Measurements from ENCODE around the gene GLOD4. TPM values are rescaled to one million over a fixed set of nuclear protein-coding genes. Genes with fewer than 3 reads are reported as not detected.
A peak's percentile ranks its signal among the peaks of the same experiment; 100 is the strongest.

GLOD4 gene
- polyA plus RNA-seq, 1 donor from 2014 or later = 235 TPM

GRCh38 chr17:752002-752619 is 30.0 kb downstream of the GLOD4 start, which contains the start of gene GEMIN4:
Gene GEMIN4, minus strand, starts transcription at chr17:752264. Its CDS starts 122 bp downstream, at chr17:752142.
- Histone ChIP-seq H3K27ac (ENCODE audit: low read length) (peak within 1 kb of the TSS; percentile 53), H3K27me3 (ENCODE audit: insufficient read depth, low read depth, low read length) (no peaks in the 10 kb centered on the region), H3K9me2 (ENCODE audit: insufficient read depth, low read length) (no peaks in the 10 kb centered on the region), H3K9me3 (ENCODE audit: low read length) (no peaks in the 10 kb centered on the region), H3K4me2 (ENCODE audit: low read length) (peak within 1 kb of the TSS; percentile 88), H3K36me3 (ENCODE audit: insufficient read depth, low read length) (no peaks in the 10 kb centered on the region), H3K9ac (ENCODE audit: low read length) (peak within 1 kb of the TSS; percentile 68), H2AFZ (ENCODE audit: low read depth, low read length) (peak within 1 kb of the TSS; percentile 85), H4K20me1 (ENCODE audit: insufficient read depth) (no peaks in the 10 kb centered on the region), H3F3A (ENCODE audit: insufficient read depth, low read length, poor library complexity, severe bottlenecking) (no peaks in the 10 kb centered on the region), H3K79me2 (replicated peaks; ENCODE audit: insufficient read depth, low read length) (peaks cover 22% of the 10 kb centered on the region), H3K4me3 (ENCODE audit: low read length) (peak within 1 kb of the TSS; percentile 88)
- peak; percentile 22 for TF ChIP-seq EP300 (conservative IDR thresholded peaks at IDR 0.05; ENCODE audit: poor library complexity, severe bottlenecking)
- TF ChIP-seq, protein P1, sequence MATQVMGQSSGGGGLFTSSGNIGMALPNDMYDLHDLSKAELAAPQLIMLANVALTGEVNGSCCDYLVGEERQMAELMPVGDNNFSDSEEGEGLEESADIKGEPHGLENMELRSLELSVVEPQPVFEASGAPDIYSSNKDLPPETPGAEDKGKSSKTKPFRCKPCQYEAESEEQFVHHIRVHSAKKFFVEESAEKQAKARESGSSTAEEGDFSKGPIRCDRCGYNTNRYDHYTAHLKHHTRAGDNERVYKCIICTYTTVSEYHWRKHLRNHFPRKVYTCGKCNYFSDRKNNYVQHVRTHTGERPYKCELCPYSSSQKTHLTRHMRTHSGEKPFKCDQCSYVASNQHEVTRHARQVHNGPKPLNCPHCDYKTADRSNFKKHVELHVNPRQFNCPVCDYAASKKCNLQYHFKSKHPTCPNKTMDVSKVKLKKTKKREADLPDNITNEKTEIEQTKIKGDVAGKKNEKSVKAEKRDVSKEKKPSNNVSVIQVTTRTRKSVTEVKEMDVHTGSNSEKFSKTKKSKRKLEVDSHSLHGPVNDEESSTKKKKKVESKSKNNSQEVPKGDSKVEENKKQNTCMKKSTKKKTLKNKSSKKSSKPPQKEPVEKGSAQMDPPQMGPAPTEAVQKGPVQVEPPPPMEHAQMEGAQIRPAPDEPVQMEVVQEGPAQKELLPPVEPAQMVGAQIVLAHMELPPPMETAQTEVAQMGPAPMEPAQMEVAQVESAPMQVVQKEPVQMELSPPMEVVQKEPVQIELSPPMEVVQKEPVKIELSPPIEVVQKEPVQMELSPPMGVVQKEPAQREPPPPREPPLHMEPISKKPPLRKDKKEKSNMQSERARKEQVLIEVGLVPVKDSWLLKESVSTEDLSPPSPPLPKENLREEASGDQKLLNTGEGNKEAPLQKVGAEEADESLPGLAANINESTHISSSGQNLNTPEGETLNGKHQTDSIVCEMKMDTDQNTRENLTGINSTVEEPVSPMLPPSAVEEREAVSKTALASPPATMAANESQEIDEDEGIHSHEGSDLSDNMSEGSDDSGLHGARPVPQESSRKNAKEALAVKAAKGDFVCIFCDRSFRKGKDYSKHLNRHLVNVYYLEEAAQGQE (IDR thresholded peaks at IDR 0.05; ENCODE audit: borderline replicate concordance) = peak; percentile 36
- peak; percentile 80 for TF ChIP-seq SMC3 (conservative IDR thresholded peaks at IDR 0.05; ENCODE audit: poor library complexity)
- no peak for TF ChIP-seq EZH2 (IDR thresholded peaks at IDR 0.05; ENCODE audit: borderline replicate concordance, insufficient read depth, low read length, poor library complexity, severe bottlenecking)
- TF ChIP-seq RAD21 (conservative IDR thresholded peaks at IDR 0.05) = peak; percentile 66
- TF ChIP-seq TAF1 (IDR thresholded peaks at IDR 0.05; ENCODE audit: low read depth) = no peak
- TF ChIP-seq MXI1 (conservative IDR thresholded peaks at IDR 0.05; ENCODE audit: poor library complexity, severe bottlenecking) = peak; percentile 94
- TF ChIP-seq POLR2AphosphoS5 (IDR thresholded peaks at IDR 0.05) = peak; percentile 80
- TF ChIP-seq, protein P2, sequence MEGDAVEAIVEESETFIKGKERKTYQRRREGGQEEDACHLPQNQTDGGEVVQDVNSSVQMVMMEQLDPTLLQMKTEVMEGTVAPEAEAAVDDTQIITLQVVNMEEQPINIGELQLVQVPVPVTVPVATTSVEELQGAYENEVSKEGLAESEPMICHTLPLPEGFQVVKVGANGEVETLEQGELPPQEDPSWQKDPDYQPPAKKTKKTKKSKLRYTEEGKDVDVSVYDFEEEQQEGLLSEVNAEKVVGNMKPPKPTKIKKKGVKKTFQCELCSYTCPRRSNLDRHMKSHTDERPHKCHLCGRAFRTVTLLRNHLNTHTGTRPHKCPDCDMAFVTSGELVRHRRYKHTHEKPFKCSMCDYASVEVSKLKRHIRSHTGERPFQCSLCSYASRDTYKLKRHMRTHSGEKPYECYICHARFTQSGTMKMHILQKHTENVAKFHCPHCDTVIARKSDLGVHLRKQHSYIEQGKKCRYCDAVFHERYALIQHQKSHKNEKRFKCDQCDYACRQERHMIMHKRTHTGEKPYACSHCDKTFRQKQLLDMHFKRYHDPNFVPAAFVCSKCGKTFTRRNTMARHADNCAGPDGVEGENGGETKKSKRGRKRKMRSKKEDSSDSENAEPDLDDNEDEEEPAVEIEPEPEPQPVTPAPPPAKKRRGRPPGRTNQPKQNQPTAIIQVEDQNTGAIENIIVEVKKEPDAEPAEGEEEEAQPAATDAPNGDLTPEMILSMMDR (IDR thresholded peaks at IDR 0.05; ENCODE audit: poor library complexity, severe bottlenecking) = peak; percentile 99

DNA sequence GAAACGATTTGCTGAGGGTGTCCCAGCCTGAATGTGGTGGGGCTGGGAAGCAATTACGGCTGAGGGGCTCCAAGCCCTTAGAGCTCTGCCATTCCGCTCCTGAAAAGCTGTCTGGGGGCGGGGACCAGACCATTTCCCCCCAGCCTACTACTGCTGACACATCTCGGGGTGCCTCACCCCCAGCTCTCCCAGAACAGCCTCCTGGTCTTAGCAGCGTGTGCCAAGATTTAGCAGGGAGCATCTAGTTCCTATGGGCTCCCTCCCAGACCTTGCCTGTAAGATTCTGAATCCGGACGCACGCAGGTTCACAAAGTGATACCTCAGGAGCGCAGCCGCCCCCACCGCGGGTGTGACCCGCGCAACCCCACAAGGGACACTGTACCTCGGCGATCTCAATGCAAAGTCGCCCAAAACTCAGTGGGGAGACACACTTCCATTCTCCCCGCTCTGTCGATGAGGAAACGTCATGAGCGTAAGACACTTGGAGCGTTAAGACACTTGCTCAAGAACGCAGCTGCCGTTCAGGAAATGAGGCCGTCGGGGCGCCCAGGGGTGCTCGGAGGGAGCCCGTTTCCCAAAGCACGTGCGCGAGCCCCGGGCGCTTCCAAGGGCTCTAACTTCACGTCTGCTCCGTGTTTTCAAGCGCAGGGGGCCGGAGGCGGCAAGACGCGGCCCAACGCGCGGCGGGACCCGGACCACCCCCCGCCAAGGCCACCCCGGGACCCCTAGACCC is 30.6 kb downstream of the GLOD4 start:
- Histone ChIP-seq H3K79me2 (replicated peaks; ENCODE audit: insufficient read depth, low read length) (peaks cover 22% of the 10 kb centered on the region), H2AFZ (ENCODE audit: low read depth, low read length) (peak overlapping the region; percentile 14), H3K27ac (ENCODE audit: low read length) (no peak overlapping the region)

More for the DNA sequence above, 30.6 kb downstream of the GLOD4 start:
- peak overlapping the region; percentile 88 for H3K4me3 ChIP-seq (ENCODE audit: low read length)
- no peaks in the 10 kb centered on the region for H4K20me1 ChIP-seq (ENCODE audit: insufficient read depth)
- H3K9me2 ChIP-seq (ENCODE audit: insufficient read depth, low read length) = no peaks in the 10 kb centered on the region
- peak overlapping the region; percentile 88 for H3K4me2 ChIP-seq (ENCODE audit: low read length)
- peak overlapping the region; percentile 68 for H3K9ac ChIP-seq (ENCODE audit: low read length)
- H3K9me3 ChIP-seq (ENCODE audit: low read length) = no peaks in the 10 kb centered on the region
- H3K36me3 ChIP-seq (ENCODE audit: insufficient read depth, low read length) = no peaks in the 10 kb centered on the region
- TF ChIP-seq EP300 (conservative IDR thresholded peaks at IDR 0.05; ENCODE audit: poor library complexity, severe bottlenecking) (no peak), EZH2 (IDR thresholded peaks at IDR 0.05; ENCODE audit: borderline replicate concordance, insufficient read depth, low read length, poor library complexity, severe bottlenecking) (no peak)
- TF ChIP-seq, protein P1 (IDR thresholded peaks at IDR 0.05; ENCODE audit: borderline replicate concordance) = no peak
- H3K27me3 ChIP-seq (ENCODE audit: insufficient read depth, low read depth, low read length) = no peaks in the 10 kb centered on the region
- H3F3A ChIP-seq (ENCODE audit: insufficient read depth, low read length, poor library complexity, severe bottlenecking) = no peaks in the 10 kb centered on the region
